ENCODE measurements around the gene EDAR. TPM values are rescaled to one million over a fixed set of nuclear protein-coding genes. Genes with fewer than 3 reads are reported as not detected.

Gene EDAR
- total and polyA plus RNA-seq, 2 of the 4 experiments (the other 2 are of a cell fraction) = not detected

GRCh38 chr2:108969856-108970255, 19.2 kb downstream of the EDAR start:
- Histone ChIP-seq H3K79me1 (ENCODE audit: low read depth in 1 of 2, low read length in 2 of 2) (no peaks in the 10 kb centered on the region), H3K27ac (ENCODE audit: insufficient read depth, low read length) (no peak overlapping the region), H2AK9ac (replicated peaks; ENCODE audit: low read depth, low read length, poor library complexity) (no peak overlapping the region), H3K9me1 (ENCODE audit: insufficient read depth, low read length) (no peaks in the 10 kb centered on the region), H3K4ac (ENCODE audit: low read depth, low read length) (no peak overlapping the region), H4K5ac (ENCODE audit: low read depth, low read length) (no peak overlapping the region), H3K4me3 (ENCODE audit: insufficient read depth, low read depth, low read length) (no peak overlapping the region), H3K4me2 (ENCODE audit: low read depth, low read length) (no peak overlapping the region), H2BK20ac (ENCODE audit: low read depth, low read length) (no peak overlapping the region), H2AK5ac (ENCODE audit: low read depth, low read length) (no peak overlapping the region), H3K4me1 (ENCODE audit: control insufficient read depth, insufficient read depth, low read length) (no peaks in the 10 kb centered on the region), H2BK5ac (ENCODE audit: low read depth, low read length, poor library complexity, severe bottlenecking) (no peak overlapping the region), H4K8ac (ENCODE audit: low read depth in 2 of 2, low read length in 2 of 2) (no peak overlapping the region), H4K20me1 (ENCODE audit: insufficient read depth, low read length) (no peaks in the 10 kb centered on the region), H2BK120ac (ENCODE audit: low read depth, low read length) (no peak overlapping the region), H3K14ac (replicated peaks; ENCODE audit: low read depth, low read length) (no peak overlapping the region), H4K91ac (ENCODE audit: insufficient read depth, low read depth, low read length) (no peak overlapping the region), H3K9me3 (ENCODE audit: control insufficient read depth, insufficient read depth, low read length) (no peaks in the 10 kb centered on the region; the same call in 1 of the 2 replicates), H3K36me3 (ENCODE audit: control insufficient read depth, insufficient read depth, low read length) (no peaks in the 10 kb centered on the region), H3K27me3 (ENCODE audit: control insufficient read depth, insufficient read depth, low read length) (peaks cover 66% of the 10 kb centered on the region), H3K56ac (ENCODE audit: extremely low read depth, insufficient read depth, low read length) (no peak overlapping the region), H2AFZ (replicated peaks; ENCODE audit: low read length, poor library complexity) (no peak overlapping the region), H3K18ac (ENCODE audit: low read depth, low read length) (no peak overlapping the region), H3K23ac (ENCODE audit: low read depth, low read length) (no peak overlapping the region), H3K9ac (ENCODE audit: low read depth, low read length) (no peak overlapping the region), H2BK15ac (ENCODE audit: low read depth, low read length) (no peak overlapping the region)
- no TSS peak for BruUV-seq (replicated peaks)
- ChIA-PET CTCF (interaction anchor here (0.6 kb wide), 1 partner anchor 334 kb away, joined by 5 read pairs; no protein-coding TSS in a partner anchor), POLR2A (ENCODE audit: unreplicated experiment) (no interaction called here)
- dilution Hi-C loops (cut with HindIII; ENCODE audit: low sequenced_read_pairs, unreplicated experiment) = no loop called here
- ATAC-seq (ENCODE audit: low read depth) (no peak), DNase-seq (no peak)
- in situ Hi-C loops (cut with MboI; ENCODE audit: low sequenced_read_pairs) = no loop called here
- intact Hi-C loops (cut with micrococcal nuclease) = no loop called here
- TF ChIP-seq RAD21 (IDR thresholded peaks at IDR 0.05; ENCODE audit: low read length) = no peak
- TF ChIP-seq MAZ (IDR thresholded peaks at IDR 0.05; ENCODE audit: borderline replicate concordance, low read depth, low read length) = no peak
- TF ChIP-seq RCOR1 (IDR thresholded peaks at IDR 0.05; ENCODE audit: insufficient replicate concordance, low read length) = no peak
- no peak for TF ChIP-seq CTCF (conservative IDR thresholded peaks at IDR 0.05; ENCODE audit: low read depth, low read length)
- TF ChIP-seq SMC3 (IDR thresholded peaks at IDR 0.05; ENCODE audit: low read depth, low read length) = no peak
- TF ChIP-seq CHD1 (IDR thresholded peaks at IDR 0.05; ENCODE audit: low read depth, low read length) = no peak
- TF ChIP-seq FOS (IDR thresholded peaks at IDR 0.05; ENCODE audit: low read depth, low read length) = no peak
- TF ChIP-seq POLR2A (IDR thresholded peaks at IDR 0.05; ENCODE audit: low read depth, low read length) = no peak
- TF ChIP-seq MAFK (IDR thresholded peaks at IDR 0.05; ENCODE audit: low read depth, low read length) = no peak
- WGBS, 2 experiments (ENCODE audit: extremely low coverage in 2 of 2, insufficient read length in 1 of 2) = 59% methylated on average over 4 of the region's 6 CpGs; no CpG with 5 or more reads in 1 of the 2 experiments

Data from IMR-90 (cell line).